Endothelial cell of umbilical vein (primary cell): Measurements from ENCODE around the gene EPB41L4B. TPM values are rescaled to one million over a fixed set of nuclear protein-coding genes. Genes with fewer than 3 reads are reported as not detected.
"Not testable (repeated sequence)": the region's sequence is repeated elsewhere in the genome, so short reads cannot be mapped to it uniquely, and the experiment has no call there.

ENCODE experiments used
- BruUV-seq: library from RNA; stranded (reverse); fragments of 400-500 nt; replicated peaks from 2 replicates; lab custom pipeline; 2021; lab: Mats Ljungman, UMichigan
- CTCF ChIA-PET: fragments of 300-600, 350-600 bp; sonication (Branson Sonifier 250); formaldehyde crosslinking; loops from one replicate; lab custom pipeline; 2021; ENCODE audit warnings: antibody characterized with exemption, inconsistent platforms; lab: Charles Lee
- POLR2A ChIA-PET: fragments of 300-600, 350-600 bp; sonication (Branson Sonifier 250); formaldehyde crosslinking; loops from one replicate; lab custom pipeline; 2021; ENCODE audit warnings: antibody characterized with exemption, inconsistent platforms; lab: Charles Lee
- DNase-seq: peaks from one replicate; pipeline ENCODE4 v3.0.0-alpha.2; 2011; ENCODE audit warnings: low read depth, low spot score
- FAIRE-seq: peaks from 2 replicates; lab custom pipeline; 2011; peaks lifted over from hg19 to GRCh38; lab: Jason Lieb, UNC
- H2AFZ ChIP-seq: 2 replicates; pipeline ENCODE4 v1.6.0; 2012; ENCODE audit warnings: low read depth, low read length, control low read depth, inconsistent platforms
- H3K27ac ChIP-seq: 2 replicates; pipeline ENCODE4 v1.5.1; 2011; ENCODE audit warnings: low read depth, mild to moderate bottlenecking, control low read depth, low read length, moderate library complexity; ENCODE audit not compliant: insufficient read depth
- H3K27me3 ChIP-seq, 2 experiments: 2 replicates each; pipeline versions ENCODE4 v1.6.0 to v1.6.1; 2011; ENCODE audit warnings: low read length in 2 of 2, mixed read lengths in 1 of 2; ENCODE audit not compliant: control insufficient read depth in 2 of 2, insufficient read depth in 2 of 2
- H3K36me3 ChIP-seq, 2 experiments: 2 replicates in 1 of 2; 3 replicates in 1 of 2; pipeline ENCODE4 v1.5.1; 2011; ENCODE audit warnings: low read length in 2 of 2, mild to moderate bottlenecking in 1 of 2, moderate library complexity in 1 of 2; ENCODE audit not compliant: control insufficient read depth in 2 of 2, insufficient read depth in 2 of 2; ENCODE audit errors: extremely low read depth in 1 of 2
- H3K4me1 ChIP-seq: 3 replicates; pipeline ENCODE4 v1.5.1; 2011; ENCODE audit warnings: mild to moderate bottlenecking, low read length; ENCODE audit not compliant: control insufficient read depth, insufficient read depth; ENCODE audit errors: extremely low read depth
- H3K4me2 ChIP-seq: 2 replicates; pipeline ENCODE4 v1.6.1; 2011; ENCODE audit warnings: low read length, control low read depth, mixed read lengths; ENCODE audit not compliant: insufficient read depth
- H3K4me3 ChIP-seq, 3 experiments: fragments of 200-600 bp in 1 of 3; sonication (generic), shearing (Covaris generic) in 1 of 3; replicated peaks in 1 of 3; 2 replicates each; pipeline ENCODE4 v1.5.1; 2011 to 2016; ENCODE audit warnings: control low read depth in 3 of 3, low read length in 3 of 3, mild to moderate bottlenecking in 2 of 3, inconsistent platforms in 1 of 3, low read depth in 1 of 3, moderate library complexity in 1 of 3; ENCODE audit not compliant: insufficient read depth in 1 of 3
- H3K79me2 ChIP-seq: 2 replicates; pipeline ENCODE4 v1.6.0; 2012; ENCODE audit warnings: low read length, inconsistent platforms; ENCODE audit not compliant: control insufficient read depth, insufficient read depth
- H3K9ac ChIP-seq: replicated peaks from 2 replicates; pipeline ENCODE3; 2011; ENCODE audit warnings: low read length, control low read depth; ENCODE audit not compliant: insufficient read depth; ENCODE audit errors: extremely low read depth
- H3K9me1 ChIP-seq: replicated peaks from 3 replicates; pipeline ENCODE4 v1.6.0; 2011; ENCODE audit warnings: mild to moderate bottlenecking, low read length; ENCODE audit not compliant: control insufficient read depth, insufficient read depth; ENCODE audit errors: extremely low read depth
- H3K9me3 ChIP-seq: replicated peaks from 2 replicates; pipeline ENCODE4 v1.5.1; 2012; ENCODE audit warnings: low read length, inconsistent platforms; ENCODE audit not compliant: control insufficient read depth, insufficient read depth
- H4K20me1 ChIP-seq: replicated peaks from 2 replicates; pipeline ENCODE3; 2011; ENCODE audit warnings: mild to moderate bottlenecking, low read length; ENCODE audit not compliant: control insufficient read depth, insufficient read depth; ENCODE audit errors: extremely low read depth
- EZH2 ChIP-seq: IDR thresholded peaks from 2 replicates; pipeline ENCODE4 v1.6.1; 2012; ENCODE audit warnings: borderline replicate concordance, low read depth, mild to moderate bottlenecking, moderate library complexity, low read length, inconsistent platforms; ENCODE audit not compliant: severe bottlenecking
- FOS ChIP-seq: IDR thresholded peaks from 2 replicates; pipeline ENCODE4 v1.6.1; 2011; ENCODE audit warnings: mild to moderate bottlenecking, low read length, moderate library complexity, borderline replicate concordance; ENCODE audit not compliant: insufficient read depth
- GATA2 ChIP-seq: IDR thresholded peaks from 2 replicates; pipeline ENCODE4 v1.7.0; 2011; ENCODE audit warnings: low read depth, mild to moderate bottlenecking, moderate library complexity, mixed read lengths, low read length; ENCODE audit not compliant: insufficient read length, insufficient read depth
- JUN ChIP-seq: IDR thresholded peaks from 2 replicates; pipeline ENCODE4 v1.6.1; 2011; ENCODE audit warnings: borderline replicate concordance, low read depth; ENCODE audit not compliant: insufficient read length, insufficient read depth
- MYC ChIP-seq: IDR thresholded peaks from one replicate; pipeline ENCODE4 v1.6.1; 2011; ENCODE audit warnings: mild to moderate bottlenecking, low read depth, low read length
- POLR2A ChIP-seq: IDR thresholded peaks from 2 replicates; pipeline ENCODE4 v1.6.1; 2012; ENCODE audit warnings: low read depth, mild to moderate bottlenecking, control low read depth, low read length
- POLR2AphosphoS5 ChIP-seq: IDR thresholded peaks from 2 replicates; pipeline ENCODE4 v1.6.1; 2012; ENCODE audit warnings: low read depth, mild to moderate bottlenecking, control low read depth, low read length, moderate library complexity; ENCODE audit not compliant: insufficient read depth
- dilution Hi-C: fragments of 300-500 bp; cut with MboI; formaldehyde crosslinking; loops from one replicate; pipeline ENCODE4 v1.15.0; 2019; ENCODE audit warnings: low sequenced_read_pairs; ENCODE audit not compliant: extremely low pct_ligation_motif_present
- intact Hi-C: fragments of 100-400 bp; cut with micrococcal nuclease; formaldehyde crosslinking; loops from one replicate; pipeline ENCODE4 v1.10.0; 2022
- polyA plus RNA-seq, 4 experiments: library from polyadenylated mRNA; depleted of rRNA in 3 of 4; stranded (reverse) in 3 of 4; unstranded in 1 of 4; fragments of >200 nt; gene quantifications; 2 replicates each; pipeline versions ENCODE4 v1.2.1 to v1.2.3, GENCODE V29; 2011 to 2012; ENCODE audit warnings: missing spikeins in 1 of 4
- total RNA-seq: library from RNA; stranded (reverse); gene quantifications from 2 replicates; pipeline ENCODE4 v1.2.3, GENCODE V29; 2021
- TF ChIP-seq, protein P1 (sequence below), 2 donors: IDR thresholded peaks; 1 replicate in 1 of 2; 2 replicates in 1 of 2; pipeline ENCODE4 v1.5.1; 2011; ENCODE audit warnings: low read length in 2 of 2, mild to moderate bottlenecking in 2 of 2, moderate library complexity in 2 of 2, control low read depth in 1 of 2, inconsistent platforms in 1 of 2, low read depth in 1 of 2; ENCODE audit not compliant: insufficient read depth in 1 of 2; ENCODE audit errors: extremely low read depth in 1 of 2
- TF ChIP-seq, protein P2 (sequence below): IDR thresholded peaks from 2 replicates; pipeline ENCODE4 v1.6.1; 2011; ENCODE audit not compliant: insufficient read depth, insufficient read length

The EPB41L4B gene
- total and polyA plus RNA-seq, 2 donors (not counting 3 experiments of a cell fraction or from before 2014, with no cell fraction given), result 0.10 to 0.15 TPM

DNA sequence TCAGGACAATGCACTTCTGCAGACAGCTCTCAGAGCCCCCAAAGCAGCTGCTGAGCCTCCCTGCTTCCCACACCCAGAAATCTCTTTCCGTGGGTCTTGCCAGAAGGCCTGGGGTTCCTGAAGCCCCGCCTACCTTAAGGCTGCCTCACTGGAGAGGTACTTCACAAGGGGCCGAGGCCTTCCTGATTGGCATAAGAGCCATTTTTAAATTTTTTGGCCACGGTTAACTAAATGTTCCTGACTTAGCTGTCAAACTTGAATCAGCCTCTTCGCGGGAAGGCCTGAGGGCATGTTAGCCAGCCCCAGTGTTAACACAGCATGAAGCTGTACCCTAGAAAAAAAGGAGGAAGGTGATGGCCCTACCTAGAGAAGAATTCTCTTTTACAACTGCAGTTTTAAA lies 20.7 kb upstream of the EPB41L4B start:
- no peaks in the 10 kb centered on the region for H3K36me3 ChIP-seq
- H3K4me1 ChIP-seq, result no peaks in the 10 kb centered on the region
- H3K4me2 ChIP-seq, result no peak overlapping the region
- FAIRE-seq (no peak), DNase-seq (no peak)
- CTCF ChIA-PET, result no interaction called here
- H3K79me2 ChIP-seq, result no peaks in the 10 kb centered on the region
- no peak overlapping the region for H2AFZ ChIP-seq
- no peak overlapping the region for H3K9ac ChIP-seq
- intact Hi-C loops (no loop called here), dilution Hi-C loops (no loop called here)
- H3K27ac ChIP-seq, result no peak overlapping the region
- no peaks in the 10 kb centered on the region for H3K9me3 ChIP-seq
- POLR2A ChIA-PET, result no interaction called here
- TF ChIP-seq POLR2AphosphoS5 (no peak), POLR2A (no peak), MYC (no peak), FOS (no peak), EZH2 (no peak), GATA2 (no peak), JUN (no peak)
- TF ChIP-seq, protein P1, sequence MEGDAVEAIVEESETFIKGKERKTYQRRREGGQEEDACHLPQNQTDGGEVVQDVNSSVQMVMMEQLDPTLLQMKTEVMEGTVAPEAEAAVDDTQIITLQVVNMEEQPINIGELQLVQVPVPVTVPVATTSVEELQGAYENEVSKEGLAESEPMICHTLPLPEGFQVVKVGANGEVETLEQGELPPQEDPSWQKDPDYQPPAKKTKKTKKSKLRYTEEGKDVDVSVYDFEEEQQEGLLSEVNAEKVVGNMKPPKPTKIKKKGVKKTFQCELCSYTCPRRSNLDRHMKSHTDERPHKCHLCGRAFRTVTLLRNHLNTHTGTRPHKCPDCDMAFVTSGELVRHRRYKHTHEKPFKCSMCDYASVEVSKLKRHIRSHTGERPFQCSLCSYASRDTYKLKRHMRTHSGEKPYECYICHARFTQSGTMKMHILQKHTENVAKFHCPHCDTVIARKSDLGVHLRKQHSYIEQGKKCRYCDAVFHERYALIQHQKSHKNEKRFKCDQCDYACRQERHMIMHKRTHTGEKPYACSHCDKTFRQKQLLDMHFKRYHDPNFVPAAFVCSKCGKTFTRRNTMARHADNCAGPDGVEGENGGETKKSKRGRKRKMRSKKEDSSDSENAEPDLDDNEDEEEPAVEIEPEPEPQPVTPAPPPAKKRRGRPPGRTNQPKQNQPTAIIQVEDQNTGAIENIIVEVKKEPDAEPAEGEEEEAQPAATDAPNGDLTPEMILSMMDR (IDR thresholded peaks at IDR 0.05; ENCODE audit: extremely low read depth in 1 of 2, insufficient read depth in 1 of 2, low read depth in 1 of 2, low read length in 2 of 2), result no peak
- TF ChIP-seq, protein P2, sequence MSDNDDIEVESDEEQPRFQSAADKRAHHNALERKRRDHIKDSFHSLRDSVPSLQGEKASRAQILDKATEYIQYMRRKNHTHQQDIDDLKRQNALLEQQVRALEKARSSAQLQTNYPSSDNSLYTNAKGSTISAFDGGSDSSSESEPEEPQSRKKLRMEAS, result no peak
- BruUV-seq, result no TSS peak
- no peak overlapping the region for H3K4me3 ChIP-seq
- no peaks in the 10 kb centered on the region for H3K9me1 ChIP-seq
- H4K20me1 ChIP-seq, result no peaks in the 10 kb centered on the region
- H3K27me3 ChIP-seq, result no peaks in the 10 kb centered on the region

DNA sequence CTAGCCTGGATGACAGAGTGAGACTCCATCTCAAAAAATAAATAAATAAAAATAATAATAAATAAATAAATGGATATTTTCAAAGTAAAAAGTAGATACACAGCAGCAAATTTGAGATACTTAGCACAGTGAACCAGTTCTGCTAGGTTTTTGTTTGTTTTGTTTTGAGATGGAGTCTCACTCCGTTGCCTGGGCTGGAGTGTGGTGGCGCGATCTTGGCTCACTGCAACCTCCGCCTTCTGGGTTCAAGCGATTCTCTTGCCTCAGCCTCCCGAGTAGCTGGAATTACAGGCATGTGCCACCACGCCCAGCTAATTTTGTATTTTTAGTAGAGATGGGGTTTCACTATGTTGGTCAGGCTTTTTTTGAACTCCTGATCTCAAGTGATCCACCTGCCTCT lies 20.1 kb upstream of the EPB41L4B start:
- DNase-seq, H3K9me1 ChIP-seq, H3K79me2 ChIP-seq, dilution Hi-C loops, H3K9ac ChIP-seq, H3K4me1 ChIP-seq, H4K20me1 ChIP-seq, H2AFZ ChIP-seq, H3K27ac ChIP-seq, BruUV-seq, H3K27me3 ChIP-seq, FAIRE-seq, CTCF ChIA-PET, intact Hi-C loops, H3K36me3 ChIP-seq, H3K4me2 ChIP-seq, H3K9me3 ChIP-seq, H3K4me3 ChIP-seq: not testable (repeated sequence)
- POLR2A ChIA-PET, result interaction anchor here (0.7 kb wide), 1 partner anchor 9 kb away, joined by 10 read pairs; no protein-coding TSS in a partner anchor
